CD4-positive, alpha-beta T cell treated with Interleukin-12 subunit alpha and Interleukin-12 subunit beta, for 1 hour (primary cell): ENCODE data around the gene ZBTB33.

ENCODE experiments used
- DNase-seq: peaks from one replicate; pipeline ENCODE4 v3.0.0-alpha.2; 2020

Gene ZBTB33, protein sequence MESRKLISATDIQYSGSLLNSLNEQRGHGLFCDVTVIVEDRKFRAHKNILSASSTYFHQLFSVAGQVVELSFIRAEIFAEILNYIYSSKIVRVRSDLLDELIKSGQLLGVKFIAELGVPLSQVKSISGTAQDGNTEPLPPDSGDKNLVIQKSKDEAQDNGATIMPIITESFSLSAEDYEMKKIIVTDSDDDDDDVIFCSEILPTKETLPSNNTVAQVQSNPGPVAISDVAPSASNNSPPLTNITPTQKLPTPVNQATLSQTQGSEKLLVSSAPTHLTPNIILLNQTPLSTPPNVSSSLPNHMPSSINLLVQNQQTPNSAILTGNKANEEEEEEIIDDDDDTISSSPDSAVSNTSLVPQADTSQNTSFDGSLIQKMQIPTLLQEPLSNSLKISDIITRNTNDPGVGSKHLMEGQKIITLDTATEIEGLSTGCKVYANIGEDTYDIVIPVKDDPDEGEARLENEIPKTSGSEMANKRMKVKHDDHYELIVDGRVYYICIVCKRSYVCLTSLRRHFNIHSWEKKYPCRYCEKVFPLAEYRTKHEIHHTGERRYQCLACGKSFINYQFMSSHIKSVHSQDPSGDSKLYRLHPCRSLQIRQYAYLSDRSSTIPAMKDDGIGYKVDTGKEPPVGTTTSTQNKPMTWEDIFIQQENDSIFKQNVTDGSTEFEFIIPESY

GRCh38 chrX:120250522-120251271 is at the start of gene ZBTB33:
TSS of gene ZBTB33 (plus strand) at chrX:120250812. CDS start at chrX:120253416, 2,604 bp downstream.
- DNase-seq, result peak; percentile 86

GRCh38 chrX:120200851-120201250 is 49.8 kb upstream of the ZBTB33 start:
- no peak for DNase-seq

DNA sequence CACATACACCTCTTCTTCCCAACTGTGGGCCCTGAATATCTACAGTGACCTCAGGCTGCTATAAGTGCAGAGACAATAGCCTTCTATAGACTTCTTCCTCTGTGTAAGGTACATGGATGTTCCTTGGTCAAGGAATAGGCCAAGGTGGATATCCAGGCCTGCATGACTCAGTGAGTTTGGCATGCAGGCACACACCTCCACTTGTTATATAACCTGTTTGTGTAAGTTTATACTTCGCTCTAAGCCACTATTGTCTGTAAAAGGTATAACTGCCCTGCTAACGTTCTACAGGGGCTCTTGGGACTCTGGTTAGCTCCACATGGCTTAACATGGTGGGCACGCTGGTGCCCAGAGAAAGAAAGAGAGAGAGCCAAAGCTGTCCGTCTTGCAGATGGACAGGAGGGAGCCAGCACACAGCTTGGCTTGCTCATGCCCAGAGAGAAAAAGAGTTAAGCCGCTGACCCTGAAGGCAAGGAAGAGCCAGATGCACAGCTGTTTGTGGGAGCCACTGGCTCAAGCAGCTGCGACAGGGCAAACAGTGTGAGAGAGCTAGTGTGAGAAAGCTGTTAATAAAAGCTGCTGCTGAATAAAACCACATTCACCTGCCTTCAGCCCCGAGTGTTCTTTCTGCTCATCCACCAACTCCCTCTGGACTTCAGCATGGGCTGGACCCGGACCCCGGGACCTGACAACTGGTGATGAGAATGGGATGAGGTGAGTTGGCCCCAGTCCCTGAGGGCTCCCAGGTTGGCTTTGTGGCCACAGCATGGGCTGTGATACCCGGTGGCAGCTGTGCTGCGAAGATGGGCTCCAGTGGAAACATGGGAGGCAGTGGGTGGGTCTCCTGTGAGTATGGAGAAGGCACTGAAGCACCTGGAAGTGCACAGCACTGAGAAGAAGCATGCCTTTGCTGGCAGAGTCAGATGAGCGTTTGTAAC is 44.5 kb upstream of the ZBTB33 start:
- no peak for DNase-seq

- DNase-seq, result no peak
Observed at GRCh38 chrX:120207009-120207605, 43.5 kb upstream of the ZBTB33 start.

DNA sequence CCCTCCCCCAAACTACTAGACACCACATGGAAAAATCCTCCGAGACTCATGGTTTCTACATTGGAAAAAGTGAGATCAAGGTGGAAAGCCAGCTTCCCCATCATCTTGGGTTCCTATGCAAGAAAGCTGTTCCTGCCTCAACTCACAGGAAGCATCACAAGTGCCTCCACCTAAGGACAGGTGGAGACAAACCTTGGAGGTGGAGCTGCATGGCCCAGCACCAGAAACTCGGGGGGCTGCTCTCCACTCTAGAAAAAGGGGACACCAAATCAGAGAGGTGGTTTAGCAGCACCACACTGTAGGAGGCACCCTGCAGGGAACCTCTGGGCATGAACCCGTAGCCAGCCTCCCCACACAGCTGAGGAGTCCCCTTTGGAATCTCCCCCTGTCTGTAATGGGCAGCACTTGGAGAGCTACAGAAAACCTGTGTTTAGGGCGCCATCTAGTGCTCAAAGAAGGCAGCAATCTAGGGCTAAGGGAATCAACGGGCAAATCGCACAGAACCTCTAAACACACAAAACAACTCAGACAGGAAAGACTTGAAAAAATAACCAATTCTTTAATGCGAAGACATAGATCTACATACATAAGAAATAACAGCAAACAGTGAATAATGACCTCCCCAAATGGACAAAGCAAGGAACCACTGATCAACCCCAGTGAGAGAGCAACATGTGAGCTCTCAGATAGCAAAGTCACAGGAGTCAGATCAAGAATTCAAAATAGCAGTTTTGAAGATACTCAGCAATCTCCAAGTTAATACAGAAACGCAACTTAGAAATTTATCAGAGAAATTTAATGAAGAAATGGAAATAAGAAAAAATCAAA is 37.0 kb upstream of the ZBTB33 start:
- DNase-seq, result peak; percentile 56

GRCh38 chrX:120223374-120223773 is 27.2 kb upstream of the ZBTB33 start:
- no peak for DNase-seq

- no peak for DNase-seq
Observed at GRCh38 chrX:120224388-120224787, 26.2 kb upstream of the ZBTB33 start.

- no peak for DNase-seq
Observed at GRCh38 chrX:120228187-120228908, 22.3 kb upstream of the ZBTB33 start.

DNA sequence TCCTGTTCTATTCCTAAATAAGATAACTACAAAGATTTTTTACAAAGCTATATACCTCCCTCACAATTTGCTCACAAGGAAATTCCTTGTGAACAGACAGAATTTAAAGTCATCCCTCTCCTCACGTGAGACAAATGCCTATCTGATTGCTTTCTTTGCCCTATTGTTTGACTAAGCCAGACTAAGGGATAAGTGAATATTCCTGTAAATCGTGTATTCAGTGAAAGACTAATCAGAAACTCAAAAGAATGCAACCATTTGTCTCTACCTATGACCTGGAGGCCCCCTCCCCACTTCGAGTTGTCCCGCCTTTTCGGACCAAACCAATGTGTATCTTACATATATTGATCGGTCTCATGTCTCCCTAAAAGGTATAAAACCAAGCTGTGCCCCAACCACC is 15.3 kb upstream of the ZBTB33 start:
- DNase-seq, result no peak

- DNase-seq, result no peak
Observed at GRCh38 chrX:120236687-120237479, 13.7 kb upstream of the ZBTB33 start.

DNA sequence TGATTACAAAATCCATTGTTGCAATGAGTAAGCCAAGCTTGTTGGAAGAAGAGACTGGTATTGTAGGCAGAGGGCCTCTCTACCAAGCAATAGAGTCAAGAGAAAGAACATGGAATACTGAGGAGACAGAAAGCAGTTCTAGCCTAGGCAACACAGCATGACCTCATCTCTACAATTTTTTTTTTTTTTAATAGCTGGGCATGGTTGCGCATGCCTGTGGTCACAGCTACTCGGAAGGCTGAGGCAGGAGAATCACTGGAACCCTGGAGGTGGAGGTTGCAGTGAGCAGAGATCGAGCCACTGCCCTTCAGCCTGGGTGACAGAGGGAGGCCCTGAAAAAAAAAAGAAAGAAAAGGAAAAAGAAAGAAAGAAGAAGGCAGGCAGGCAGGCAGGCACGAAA is 11.7 kb upstream of the ZBTB33 start:
- DNase-seq, result no peak

GRCh38 chrX:120242813-120243212 is 7.8 kb upstream of the ZBTB33 start:
- DNase-seq, result no peak

- no peak for DNase-seq
Observed at GRCh38 chrX:120244395-120244734, 6.2 kb upstream of the ZBTB33 start.

DNA sequence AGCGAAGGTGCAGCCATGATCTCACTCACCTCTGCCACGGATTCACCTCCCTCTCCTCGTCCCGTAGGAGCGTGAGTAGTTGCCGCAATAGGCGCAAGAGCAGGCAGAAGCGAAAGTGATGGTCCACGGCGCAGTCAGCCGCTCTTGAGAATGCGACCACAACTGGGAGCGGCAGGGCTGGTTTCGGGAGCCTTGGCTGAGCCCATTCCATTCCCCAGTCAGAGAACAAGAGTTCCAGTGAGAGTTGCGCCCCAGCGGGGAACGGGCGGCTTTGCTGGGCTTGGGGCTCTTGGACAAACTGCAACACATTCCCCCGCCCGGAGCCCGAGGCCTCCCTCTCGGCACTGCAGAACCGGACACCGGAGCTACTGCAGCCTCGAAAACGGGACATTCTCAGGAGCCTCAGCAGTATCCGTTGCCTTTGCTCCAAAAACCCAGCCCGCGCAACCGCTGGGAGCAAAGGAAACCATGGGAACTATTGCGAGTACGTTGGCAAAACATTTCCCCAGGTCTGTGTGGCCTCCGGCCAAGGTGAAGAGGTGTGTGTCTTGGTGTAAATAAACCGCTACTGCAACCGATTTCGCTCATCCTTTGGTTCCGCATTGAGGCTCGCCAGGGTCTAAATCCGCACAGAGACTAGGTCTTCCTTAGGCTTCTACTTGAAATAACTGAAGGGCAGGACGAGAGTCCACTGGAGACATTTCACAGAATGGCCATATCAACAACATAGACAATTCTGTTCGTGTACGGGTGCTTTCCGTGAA is 5.7 kb upstream of the ZBTB33 start:
- peak; percentile 65 for DNase-seq

DNA sequence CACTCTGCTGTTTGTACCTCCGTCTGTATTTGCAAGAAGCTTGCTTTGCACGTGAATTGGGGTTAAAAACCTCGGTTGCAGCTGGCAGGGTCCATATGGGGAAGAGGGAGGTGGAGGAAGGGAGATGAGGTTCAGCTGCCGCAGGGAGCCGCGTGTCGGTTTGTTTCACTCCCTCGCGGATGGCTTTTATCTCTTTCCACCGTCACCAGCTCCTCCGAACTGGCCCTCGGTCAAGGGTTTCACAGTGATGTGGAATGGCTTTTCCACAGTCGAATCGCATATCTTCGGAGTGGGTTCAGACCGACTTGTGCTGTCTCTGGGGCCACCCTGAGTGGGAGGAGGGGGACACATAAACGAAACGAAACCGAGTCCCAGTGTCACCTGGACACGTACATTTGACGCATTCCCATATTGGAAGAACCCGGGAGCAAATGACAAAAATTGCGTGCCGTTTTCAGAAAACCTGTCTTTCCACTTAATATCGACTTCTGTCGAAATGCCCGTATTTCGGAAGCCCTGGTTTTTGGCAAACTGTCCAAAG is 929 bp downstream of the ZBTB33 start:
- no peak for DNase-seq

- DNase-seq, result no peak
Observed at GRCh38 chrX:120253784-120254183, 3.2 kb downstream of the ZBTB33 start.

GRCh38 chrX:120260369-120260768 is 9.8 kb downstream of the ZBTB33 start:
- no peak for DNase-seq

DNA sequence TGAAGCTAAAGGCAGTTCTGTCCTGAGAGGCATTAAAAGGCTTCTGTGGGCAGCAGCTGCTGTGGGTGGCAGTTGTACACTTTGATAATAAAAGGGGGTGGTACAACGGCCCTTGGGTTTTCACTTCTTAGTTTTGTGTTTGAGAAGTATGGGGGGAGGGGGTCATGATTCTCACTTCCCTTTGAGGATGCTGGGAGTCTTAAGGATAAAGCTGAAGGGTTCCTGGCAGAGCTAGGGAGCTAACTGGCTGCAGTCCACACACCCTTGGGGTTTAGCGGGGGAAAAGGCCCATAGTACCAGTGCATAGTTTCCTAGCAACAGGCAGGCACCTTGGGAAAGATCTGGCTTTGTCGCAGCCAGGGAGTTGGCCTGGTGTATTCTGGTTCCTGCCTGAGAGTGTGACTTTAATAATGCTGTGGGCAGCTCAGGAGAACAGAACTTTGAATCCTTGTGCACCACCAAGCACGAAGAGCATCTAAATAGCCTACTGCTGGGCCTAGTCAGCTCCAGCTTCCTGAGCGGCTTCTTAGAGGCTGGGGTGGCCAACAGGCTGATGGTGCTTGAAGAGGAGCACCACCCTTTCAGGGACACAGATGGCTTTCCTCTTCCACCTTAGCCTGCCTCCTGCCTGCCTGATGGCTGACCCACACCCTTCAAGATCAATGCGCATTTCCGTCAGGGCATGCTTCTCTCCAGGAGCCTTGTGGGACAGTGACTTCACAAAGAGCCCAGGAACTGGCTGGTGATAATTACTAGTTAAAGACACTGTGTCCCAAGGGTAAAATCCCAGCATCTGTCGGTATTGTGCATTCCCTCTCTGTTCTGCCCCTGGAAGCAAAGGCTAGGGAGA is 12.5 kb downstream of the ZBTB33 start:
- no peak for DNase-seq
